HPDE6-E6E7 (cell line): Measurements from ENCODE around the gene OXLD1.

ENCODE experiments used
- DNase-seq: peaks from one replicate; pipeline ENCODE4 v3.0.0; 2011; ENCODE audit warnings: missing footprints; ENCODE audit errors: extremely low spot score

Gene OXLD1

GRCh38 chr17:81616877-81617276, 49.5 kb downstream of the OXLD1 start:
- no peak for DNase-seq

GRCh38 chr17:81615401-81615930, 50.9 kb downstream of the OXLD1 start:
- DNase-seq: no peak
